Measurements from ENCODE around the gene SHISA8.

GRCh38 chr22:41920271-41920976 lies 5.5 kb upstream of the SHISA8 start:
- TF ChIP-seq POLR2AphosphoS5 (IDR thresholded peaks at IDR 0.05; ENCODE audit: low read depth, low read length) = no peak
- TF ChIP-seq SIN3A (IDR thresholded peaks at IDR 0.05; ENCODE audit: borderline replicate concordance, insufficient read depth, low read length) = no peak

All from PFSK-1 (cell line).